GM21825 (cell line): ENCODE results near the gene NCOA1.

ENCODE experiments used
- ATAC-seq: cut with Tn5 transposase; IDR thresholded peaks from one replicate; pipeline ENCODE4 v1.9.1; 2021; ENCODE audit warnings: mild to moderate bottlenecking, moderate library complexity; ENCODE audit not compliant: unreplicated experiment

Gene NCOA1

GRCh38 chr2:24621779-24622538 lies 130.9 kb downstream of the NCOA1 start:
- ATAC-seq, result no peak

- ATAC-seq, result no peak
These were observed 132.5 kb downstream of the NCOA1 start for GRCh38 chr2:24623535-24623934.

- no peak for ATAC-seq
These were observed 134.7 kb downstream of the NCOA1 start for GRCh38 chr2:24625728-24626127.

GRCh38 chr2:24626131-24626530 lies 135.1 kb downstream of the NCOA1 start:
- ATAC-seq, result no peak

GRCh38 chr2:24628746-24629145 lies 137.7 kb downstream of the NCOA1 start:
- no peak for ATAC-seq

- no peak for ATAC-seq
These were observed 141.1 kb downstream of the NCOA1 start for GRCh38 chr2:24632172-24632571.

- no peak for ATAC-seq
These were observed 144.1 kb downstream of the NCOA1 start for GRCh38 chr2:24635181-24635580.

GRCh38 chr2:24638568-24638967 lies 147.5 kb downstream of the NCOA1 start:
- ATAC-seq, result no peak

GRCh38 chr2:24642351-24642750 lies 151.3 kb downstream of the NCOA1 start:
- ATAC-seq, result no peak

GRCh38 chr2:24643051-24643450 lies 152.0 kb downstream of the NCOA1 start:
- no peak for ATAC-seq

GRCh38 chr2:24644032-24644431 lies 153.0 kb downstream of the NCOA1 start:
- ATAC-seq, result no peak

GRCh38 chr2:24650997-24651642 lies 160.1 kb downstream of the NCOA1 start:
- no peak for ATAC-seq

- ATAC-seq, result no peak
These were observed 160.6 kb downstream of the NCOA1 start for GRCh38 chr2:24651643-24652003.

GRCh38 chr2:24652265-24653182 lies 161.5 kb downstream of the NCOA1 start:
- no peak for ATAC-seq

GRCh38 chr2:24657818-24658217 lies 166.8 kb downstream of the NCOA1 start:
- ATAC-seq, result no peak

- ATAC-seq, result no peak
These were observed 167.6 kb downstream of the NCOA1 start for GRCh38 chr2:24658531-24659202.

- ATAC-seq, result no peak
These were observed 168.8 kb downstream of the NCOA1 start for GRCh38 chr2:24659862-24660261.

- no peak for ATAC-seq
These were observed 176.5 kb downstream of the NCOA1 start for GRCh38 chr2:24667542-24667941.

- no peak for ATAC-seq
These were observed 180.2 kb downstream of the NCOA1 start for GRCh38 chr2:24671230-24671629.

GRCh38 chr2:24672589-24672988 lies 181.5 kb downstream of the NCOA1 start:
- ATAC-seq, result no peak

- ATAC-seq, result no peak
These were observed 184.3 kb downstream of the NCOA1 start for GRCh38 chr2:24675338-24675737.
